ENCODE measurements around the gene ROS1.

The ROS1 gene

DNA sequence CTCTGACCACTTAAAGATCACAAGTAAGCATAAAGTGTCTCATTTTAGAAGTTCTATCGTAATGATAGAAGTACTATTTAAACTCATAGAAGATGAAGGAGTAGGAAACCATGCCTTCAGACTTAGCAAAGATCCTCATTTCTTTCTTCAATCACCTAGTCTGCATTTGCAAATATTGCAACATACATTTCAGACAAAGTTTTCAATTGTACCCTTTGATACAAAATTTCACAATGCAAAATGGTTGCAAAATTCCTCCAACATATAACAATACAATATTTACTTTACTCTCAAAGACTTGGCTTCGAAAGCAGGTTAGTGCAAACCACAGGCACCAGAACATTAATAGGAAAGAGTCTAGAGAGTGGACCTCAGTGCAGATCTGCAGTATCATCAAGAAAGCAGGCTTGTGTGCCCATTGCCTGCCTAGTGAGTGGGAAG lies 16.1 kb upstream of the ROS1 start:
- H3K36me3 ChIP-seq (ENCODE audit: control insufficient read depth in 2 of 2, insufficient read depth in 2 of 2, low read length in 2 of 2): no peaks in the 10 kb centered on the region
- H3K9me3 ChIP-seq (ENCODE audit: control insufficient read depth in 2 of 2, low read length in 2 of 2): no peaks in the 10 kb centered on the region
- no peak overlapping the region for H3K9ac ChIP-seq (ENCODE audit: low read depth in 1 of 2, low read length in 2 of 2)
- no peaks in the 10 kb centered on the region for H3K4me1 ChIP-seq (ENCODE audit: control insufficient read depth in 2 of 2, insufficient read depth in 2 of 2, low read length in 2 of 2)
- no peak overlapping the region for H3K4me3 ChIP-seq (ENCODE audit: low read length in 2 of 2)
- no peaks in the 10 kb centered on the region for H3K27me3 ChIP-seq (ENCODE audit: control insufficient read depth in 2 of 2, insufficient read depth in 2 of 2, low read length in 2 of 2)
- no peak overlapping the region for H3K27ac ChIP-seq (ENCODE audit: low read depth in 2 of 2, low read length in 2 of 2)

- Histone ChIP-seq H3K9ac (ENCODE audit: low read depth in 1 of 2, low read length in 2 of 2) (no peak overlapping the region), H3K4me3 (ENCODE audit: low read length in 2 of 2) (no peak overlapping the region), H3K27me3 (ENCODE audit: control insufficient read depth in 2 of 2, insufficient read depth in 2 of 2, low read length in 2 of 2) (no peaks in the 10 kb centered on the region), H3K36me3 (ENCODE audit: control insufficient read depth in 2 of 2, insufficient read depth in 2 of 2, low read length in 2 of 2) (no peaks in the 10 kb centered on the region), H3K4me1 (ENCODE audit: control insufficient read depth in 2 of 2, insufficient read depth in 2 of 2, low read length in 2 of 2) (no peaks in the 10 kb centered on the region), H3K27ac (ENCODE audit: low read depth in 2 of 2, low read length in 2 of 2) (no peak overlapping the region), H3K9me3 (ENCODE audit: control insufficient read depth in 2 of 2, low read length in 2 of 2) (no peaks in the 10 kb centered on the region)
Observed at GRCh38 chr6:117440706-117441525, 15.2 kb upstream of the ROS1 start.

GRCh38 chr6:117432273-117432672 lies 6.5 kb upstream of the ROS1 start:
- H3K9me3 ChIP-seq (ENCODE audit: control insufficient read depth in 2 of 2, low read length in 2 of 2): no peaks in the 10 kb centered on the region
- H3K4me1 ChIP-seq (ENCODE audit: control insufficient read depth in 2 of 2, insufficient read depth in 2 of 2, low read length in 2 of 2): no peaks in the 10 kb centered on the region
- H3K36me3 ChIP-seq (ENCODE audit: control insufficient read depth in 2 of 2, insufficient read depth in 2 of 2, low read length in 2 of 2): no peaks in the 10 kb centered on the region
- H3K27me3 ChIP-seq (ENCODE audit: control insufficient read depth in 2 of 2, insufficient read depth in 2 of 2, low read length in 2 of 2): no peaks in the 10 kb centered on the region
- H3K4me3 ChIP-seq (ENCODE audit: low read length in 2 of 2): no peak overlapping the region
- no peak overlapping the region for H3K9ac ChIP-seq (ENCODE audit: low read depth in 1 of 2, low read length in 2 of 2)
- H3K27ac ChIP-seq (ENCODE audit: low read depth in 2 of 2, low read length in 2 of 2): no peak overlapping the region

DNA sequence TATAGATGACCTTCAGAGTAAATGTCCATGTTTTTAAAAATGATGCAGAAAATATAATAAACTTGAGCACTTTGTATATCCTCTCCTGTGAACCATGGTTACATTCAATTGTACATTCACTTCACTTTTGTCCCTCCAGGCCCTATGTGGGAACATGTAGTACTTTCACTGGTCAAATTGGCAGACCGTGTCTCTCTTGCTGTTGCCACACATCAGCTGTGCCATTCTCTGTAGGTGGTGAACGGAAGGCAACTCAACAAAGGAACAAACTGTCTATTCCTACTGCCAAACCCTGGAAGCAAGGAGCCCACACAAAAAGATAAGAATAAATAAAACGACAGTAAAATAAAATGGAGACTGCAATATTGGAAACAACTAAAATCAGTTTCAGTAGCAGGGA lies 2.0 kb downstream of the ROS1 start:
- H3K9me3 ChIP-seq (ENCODE audit: control insufficient read depth in 2 of 2, low read length in 2 of 2): no peaks in the 10 kb centered on the region
- peaks cover 0 to 7% of the 10 kb centered on the region in 2 donors for H3K4me1 ChIP-seq (ENCODE audit: control insufficient read depth in 2 of 2, insufficient read depth in 2 of 2, low read length in 2 of 2)
- H3K27ac ChIP-seq (ENCODE audit: low read depth in 2 of 2, low read length in 2 of 2): no peak overlapping the region
- no peak overlapping the region for H3K9ac ChIP-seq (ENCODE audit: low read depth in 1 of 2, low read length in 2 of 2)
- H3K36me3 ChIP-seq (ENCODE audit: control insufficient read depth in 2 of 2, insufficient read depth in 2 of 2, low read length in 2 of 2): no peaks in the 10 kb centered on the region
- H3K27me3 ChIP-seq (ENCODE audit: control insufficient read depth in 2 of 2, insufficient read depth in 2 of 2, low read length in 2 of 2): no peaks in the 10 kb centered on the region
- no peak overlapping the region for H3K4me3 ChIP-seq (ENCODE audit: low read length in 2 of 2)

DNA sequence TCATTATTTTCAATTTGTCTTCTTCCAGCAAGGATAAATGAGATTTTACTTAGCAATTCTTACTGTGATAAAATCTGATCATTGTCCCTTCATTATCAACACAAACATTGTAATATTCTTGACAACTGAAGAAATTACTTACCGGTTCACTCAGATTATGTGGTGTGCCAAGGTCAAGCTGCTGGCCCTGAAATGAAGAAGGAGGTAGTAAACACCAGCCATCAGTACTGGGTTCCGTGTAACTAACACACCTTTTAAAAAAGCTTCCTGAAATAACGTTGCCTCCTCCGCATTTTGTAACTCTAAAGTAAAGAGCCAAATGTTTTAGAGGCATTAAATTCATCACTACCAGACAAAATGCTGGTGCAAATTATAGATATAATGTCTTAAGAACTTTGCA lies 7.4 kb downstream of the ROS1 start:
- Histone ChIP-seq H3K4me1 (ENCODE audit: control insufficient read depth in 2 of 2, insufficient read depth in 2 of 2, low read length in 2 of 2) (no peaks in the 10 kb centered on the region), H3K27me3 (ENCODE audit: control insufficient read depth in 2 of 2, insufficient read depth in 2 of 2, low read length in 2 of 2) (no peaks in the 10 kb centered on the region), H3K9me3 (ENCODE audit: control insufficient read depth in 2 of 2, low read length in 2 of 2) (no peaks in the 10 kb centered on the region), H3K36me3 (ENCODE audit: control insufficient read depth in 2 of 2, insufficient read depth in 2 of 2, low read length in 2 of 2) (no peaks in the 10 kb centered on the region), H3K27ac (ENCODE audit: low read depth in 2 of 2, low read length in 2 of 2) (no peak overlapping the region), H3K4me3 (ENCODE audit: low read length in 2 of 2) (no peak overlapping the region), H3K9ac (ENCODE audit: low read depth in 1 of 2, low read length in 2 of 2) (no peak overlapping the region)

DNA sequence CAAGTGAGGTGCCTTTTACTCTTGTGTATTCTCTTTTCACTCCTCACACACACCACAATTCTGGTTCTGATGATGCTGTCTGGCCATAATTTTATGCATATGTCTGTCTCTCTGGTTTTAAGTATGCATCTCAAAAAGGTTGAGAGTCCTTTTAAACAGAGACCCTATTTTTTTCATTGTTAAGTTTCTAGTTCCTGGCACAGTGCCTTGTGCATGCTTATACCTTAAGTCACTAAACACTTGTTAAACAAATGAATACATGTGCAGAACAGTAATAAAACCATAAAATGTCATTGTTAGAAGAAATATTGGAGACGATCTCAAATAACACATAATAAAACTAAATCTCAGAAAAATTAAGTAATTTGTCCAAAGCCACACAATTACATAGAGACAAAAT lies 7.9 kb downstream of the ROS1 start:
- Histone ChIP-seq H3K4me1 (ENCODE audit: control insufficient read depth in 2 of 2, insufficient read depth in 2 of 2, low read length in 2 of 2) (no peaks in the 10 kb centered on the region), H3K9ac (ENCODE audit: low read depth in 1 of 2, low read length in 2 of 2) (no peak overlapping the region), H3K27ac (ENCODE audit: low read depth in 2 of 2, low read length in 2 of 2) (no peak overlapping the region), H3K9me3 (ENCODE audit: control insufficient read depth in 2 of 2, low read length in 2 of 2) (no peaks in the 10 kb centered on the region), H3K4me3 (ENCODE audit: low read length in 2 of 2) (no peak overlapping the region), H3K36me3 (ENCODE audit: control insufficient read depth in 2 of 2, insufficient read depth in 2 of 2, low read length in 2 of 2) (no peaks in the 10 kb centered on the region), H3K27me3 (ENCODE audit: control insufficient read depth in 2 of 2, insufficient read depth in 2 of 2, low read length in 2 of 2) (no peaks in the 10 kb centered on the region)

DNA sequence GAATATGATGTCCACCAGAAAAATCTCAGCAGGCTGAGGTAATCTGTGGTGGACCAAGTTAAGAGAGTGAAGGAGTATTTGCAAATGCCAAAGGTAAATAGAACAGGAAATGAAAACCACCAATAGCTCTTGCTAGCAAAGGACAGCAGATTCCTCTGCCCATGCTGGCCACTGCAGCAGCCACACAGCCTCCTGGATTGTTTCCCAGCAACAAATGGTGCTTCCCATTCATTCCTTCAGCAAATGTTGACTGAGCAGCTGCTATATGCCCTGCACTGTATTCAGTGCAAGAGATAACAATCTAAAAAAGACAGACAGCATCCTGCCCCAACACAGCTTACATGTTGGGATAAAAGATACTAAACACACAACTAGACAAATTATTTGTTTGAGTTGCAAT lies 11.0 kb downstream of the ROS1 start:
- Histone ChIP-seq H3K9me3 (ENCODE audit: control insufficient read depth in 2 of 2, low read length in 2 of 2) (no peaks in the 10 kb centered on the region), H3K36me3 (ENCODE audit: control insufficient read depth in 2 of 2, insufficient read depth in 2 of 2, low read length in 2 of 2) (no peaks in the 10 kb centered on the region), H3K27me3 (ENCODE audit: control insufficient read depth in 2 of 2, insufficient read depth in 2 of 2, low read length in 2 of 2) (no peaks in the 10 kb centered on the region), H3K27ac (ENCODE audit: low read depth in 2 of 2, low read length in 2 of 2) (no peak overlapping the region), H3K4me3 (ENCODE audit: low read length in 2 of 2) (no peak overlapping the region), H3K4me1 (ENCODE audit: control insufficient read depth in 2 of 2, insufficient read depth in 2 of 2, low read length in 2 of 2) (no peaks in the 10 kb centered on the region), H3K9ac (ENCODE audit: low read depth in 1 of 2, low read length in 2 of 2) (no peak overlapping the region)

DNA sequence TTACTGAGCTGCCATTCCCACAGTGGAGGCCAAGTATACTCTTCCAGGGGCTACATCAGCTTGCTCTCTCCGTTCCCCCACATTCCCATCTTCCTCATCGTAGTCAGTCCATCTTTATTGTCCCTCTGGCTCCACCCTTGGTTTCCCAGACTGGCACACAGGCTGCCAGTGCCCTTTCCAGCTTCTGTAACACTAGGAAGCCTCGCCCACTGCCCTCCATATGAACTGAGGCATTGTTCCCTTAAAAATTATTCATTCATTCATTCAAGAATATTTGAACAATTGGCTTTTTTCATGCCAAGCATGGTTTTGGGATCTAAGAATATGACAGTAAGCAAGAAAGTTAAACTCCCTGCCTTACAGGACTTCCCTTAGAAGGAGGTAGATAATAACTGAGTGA lies 14.3 kb downstream of the ROS1 start:
- H3K27me3 ChIP-seq (ENCODE audit: control insufficient read depth in 2 of 2, insufficient read depth in 2 of 2, low read length in 2 of 2): no peaks in the 10 kb centered on the region
- H3K36me3 ChIP-seq (ENCODE audit: control insufficient read depth in 2 of 2, insufficient read depth in 2 of 2, low read length in 2 of 2): no peaks in the 10 kb centered on the region
- no peaks in the 10 kb centered on the region for H3K9me3 ChIP-seq (ENCODE audit: control insufficient read depth in 2 of 2, low read length in 2 of 2)
- H3K27ac ChIP-seq (ENCODE audit: low read depth in 2 of 2, low read length in 2 of 2): no peak overlapping the region
- no peak overlapping the region for H3K9ac ChIP-seq (ENCODE audit: low read depth in 1 of 2, low read length in 2 of 2)
- H3K4me3 ChIP-seq (ENCODE audit: low read length in 2 of 2): no peak overlapping the region
- H3K4me1 ChIP-seq (ENCODE audit: control insufficient read depth in 2 of 2, insufficient read depth in 2 of 2, low read length in 2 of 2): no peaks in the 10 kb centered on the region

DNA sequence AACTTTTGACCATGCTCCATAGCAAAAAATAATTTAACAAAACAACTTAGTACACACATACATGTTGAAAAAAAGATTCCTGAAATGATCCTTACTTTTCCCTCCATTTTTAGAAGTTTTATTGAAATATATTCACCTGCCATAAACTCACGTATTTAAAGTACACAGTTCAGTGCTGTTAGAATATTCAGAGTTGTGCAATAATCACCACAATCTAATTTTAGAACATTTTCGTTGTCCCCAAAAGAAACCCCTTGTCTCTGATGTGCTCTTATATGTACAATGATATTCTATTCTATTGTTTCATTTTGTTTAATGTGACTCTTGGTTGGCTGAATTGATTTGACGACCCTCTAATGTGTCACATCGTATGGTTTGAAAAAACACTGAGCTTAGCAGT lies 15.9 kb downstream of the ROS1 start:
- no peak overlapping the region for H3K9ac ChIP-seq (ENCODE audit: low read depth in 1 of 2, low read length in 2 of 2)
- H3K9me3 ChIP-seq (ENCODE audit: control insufficient read depth in 2 of 2, low read length in 2 of 2): no peaks in the 10 kb centered on the region
- H3K4me3 ChIP-seq (ENCODE audit: low read length in 2 of 2): no peak overlapping the region
- no peak overlapping the region for H3K27ac ChIP-seq (ENCODE audit: low read depth in 2 of 2, low read length in 2 of 2)
- H3K36me3 ChIP-seq (ENCODE audit: control insufficient read depth in 2 of 2, insufficient read depth in 2 of 2, low read length in 2 of 2): no peaks in the 10 kb centered on the region
- no peaks in the 10 kb centered on the region for H3K4me1 ChIP-seq (ENCODE audit: control insufficient read depth in 2 of 2, insufficient read depth in 2 of 2, low read length in 2 of 2)
- H3K27me3 ChIP-seq (ENCODE audit: control insufficient read depth in 2 of 2, insufficient read depth in 2 of 2, low read length in 2 of 2): no peaks in the 10 kb centered on the region

DNA sequence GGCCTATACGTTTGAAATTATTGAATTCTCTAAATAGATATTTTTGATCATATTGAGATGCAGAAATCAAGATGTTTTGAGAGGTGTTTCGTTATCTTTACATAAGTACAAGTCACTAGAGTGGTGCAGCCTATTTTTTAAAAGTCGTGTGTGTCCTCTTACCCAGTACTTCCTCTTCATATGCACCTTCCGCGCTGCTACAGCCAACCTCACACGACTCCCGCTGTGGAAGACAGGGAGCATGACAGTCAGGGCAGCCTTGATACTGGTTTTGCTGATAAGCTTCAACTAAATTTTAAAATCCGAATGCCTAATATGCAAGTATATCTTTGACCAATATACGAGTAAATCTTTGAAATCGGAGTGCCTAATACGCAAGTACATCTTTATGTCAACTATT lies 16.3 kb downstream of the ROS1 start:
- no peak overlapping the region for H3K27ac ChIP-seq (ENCODE audit: low read depth in 2 of 2, low read length in 2 of 2)

More for the DNA sequence above, 16.3 kb downstream of the ROS1 start:
- no peaks in the 10 kb centered on the region for H3K36me3 ChIP-seq (ENCODE audit: control insufficient read depth in 2 of 2, insufficient read depth in 2 of 2, low read length in 2 of 2)
- H3K27me3 ChIP-seq (ENCODE audit: control insufficient read depth in 2 of 2, insufficient read depth in 2 of 2, low read length in 2 of 2): no peaks in the 10 kb centered on the region
- no peak overlapping the region for H3K9ac ChIP-seq (ENCODE audit: low read depth in 1 of 2, low read length in 2 of 2)
- H3K4me3 ChIP-seq (ENCODE audit: low read length in 2 of 2): no peak overlapping the region
- no peaks in the 10 kb centered on the region for H3K4me1 ChIP-seq (ENCODE audit: control insufficient read depth in 2 of 2, insufficient read depth in 2 of 2, low read length in 2 of 2)
- no peaks in the 10 kb centered on the region for H3K9me3 ChIP-seq (ENCODE audit: control insufficient read depth in 2 of 2, low read length in 2 of 2)
